ENCODE measurements around the gene LRCH1. TPM values are rescaled to one million over a fixed set of nuclear protein-coding genes. Genes with fewer than 3 reads are reported as not detected.

LRCH1 gene
- total and polyA plus RNA-seq, 8 donors, result 16.1 to 30.5 (median 26.8) TPM

- ATAC-seq (no peak), DNase-seq (no peak)
- Histone ChIP-seq H3K36me3 (no peaks in the 10 kb centered on the region), H3K4me1 (peaks cover 15 to 50% of the 10 kb centered on the region in 2 donors), H3K27ac (no peak overlapping the region), H3K27me3 (no peaks in the 10 kb centered on the region), H3K4me3 (no peak overlapping the region), H3K9me3 (no peaks in the 10 kb centered on the region)
- TF ChIP-seq CTCF (IDR thresholded peaks at IDR 0.05), result no peak
- intact Hi-C loops (cut with DNase I), result no loop called here
Measured at GRCh38 chr13:46578590-46578975, 25.6 kb downstream of the LRCH1 start.

GRCh38 chr13:46580362-46580839 is 27.4 kb downstream of the LRCH1 start:
- Histone ChIP-seq H3K4me3 (no peak overlapping the region), H3K27ac (no peak overlapping the region), H3K36me3 (no peaks in the 10 kb centered on the region), H3K4me1 (peaks cover 15 to 51% of the 10 kb centered on the region in 2 donors), H3K9me3 (no peaks in the 10 kb centered on the region), H3K27me3 (no peaks in the 10 kb centered on the region)
- ATAC-seq, result no peak
- intact Hi-C loops (cut with DNase I), result no loop called here
- no peak for DNase-seq
- no peak for TF ChIP-seq CTCF (IDR thresholded peaks at IDR 0.05)

GRCh38 chr13:46582190-46582589 is 29.2 kb downstream of the LRCH1 start:
- H3K4me1 ChIP-seq, result peaks cover 4 to 45% of the 10 kb centered on the region in 2 donors
- H3K27me3 ChIP-seq, result no peaks in the 10 kb centered on the region
- intact Hi-C loops (cut with DNase I), result no loop called here
- no peak overlapping the region for H3K27ac ChIP-seq
- DNase-seq, result no peak
- no peak for ATAC-seq
- H3K4me3 ChIP-seq, result no peak overlapping the region
- no peak for TF ChIP-seq CTCF (IDR thresholded peaks at IDR 0.05)
- H3K36me3 ChIP-seq, result no peaks in the 10 kb centered on the region
- no peaks in the 10 kb centered on the region for H3K9me3 ChIP-seq

- no peak overlapping the region for H3K4me3 ChIP-seq
- DNase-seq (no peak), ATAC-seq (no peak)
- intact Hi-C loops (cut with DNase I), result no loop called here
- no peak for TF ChIP-seq CTCF (IDR thresholded peaks at IDR 0.05)
- H3K9me3 ChIP-seq, result no peaks in the 10 kb centered on the region
- no peaks in the 10 kb centered on the region for H3K36me3 ChIP-seq
- H3K27ac ChIP-seq, result no peak overlapping the region
- no peaks in the 10 kb centered on the region for H3K27me3 ChIP-seq
- peaks cover 0 to 35% of the 10 kb centered on the region in 2 donors for H3K4me1 ChIP-seq
Measured at GRCh38 chr13:46586751-46587514, 34.0 kb downstream of the LRCH1 start.

GRCh38 chr13:46587807-46588418 is 34.9 kb downstream of the LRCH1 start:
- no peak for ATAC-seq

More at GRCh38 chr13:46587807-46588418, 34.9 kb downstream of the LRCH1 start:
- Histone ChIP-seq H3K9me3 (no peaks in the 10 kb centered on the region), H3K27me3 (no peaks in the 10 kb centered on the region), H3K4me1 (peaks cover 0 to 31% of the 10 kb centered on the region in 2 donors), H3K27ac (no peak overlapping the region), H3K36me3 (no peaks in the 10 kb centered on the region), H3K4me3 (no peak overlapping the region)
- intact Hi-C loops (cut with DNase I), result no loop called here
- TF ChIP-seq CTCF (IDR thresholded peaks at IDR 0.05), result no peak
- no peak for DNase-seq

Measured in left lung (tissue), 10 donors.